HepG2 (cell line): ENCODE results near the gene YPEL3. TPM values are rescaled to one million over a fixed set of nuclear protein-coding genes. Genes with fewer than 3 reads are reported as not detected.

Experiments used
- ATRX ChIP-seq: sonication (generic); formaldehyde crosslinking; IDR thresholded peaks from 2 replicates; pipeline ENCODE4 v1.4.0; 2020; ENCODE audit warnings: missing genetic modification reagents, borderline replicate concordance
- CREM ChIP-seq, 2 experiments: sonication (generic) in 1 of 2; formaldehyde crosslinking in 1 of 2; IDR thresholded peaks; 2 replicates each; pipeline versions ENCODE4 v1.4.0 to v1.6.1; 2016 to 2020; ENCODE audit warnings: antibody characterized with exemption in 1 of 2, mild to moderate bottlenecking in 1 of 2, missing genetic modification reagents in 1 of 2
- KDM5B ChIP-seq: sonication (generic); formaldehyde crosslinking; IDR thresholded peaks from 2 replicates; pipeline ENCODE4 v1.4.0; 2020; ENCODE audit warnings: missing genetic modification reagents, mild to moderate bottlenecking, borderline replicate concordance
- KDM6A ChIP-seq: IDR thresholded peaks from 2 replicates; pipeline ENCODE4 v1.6.1; 2016; ENCODE audit warnings: low read depth
- MTA1 ChIP-seq: sonication (generic); formaldehyde crosslinking; IDR thresholded peaks from 2 replicates; pipeline ENCODE4 v1.4.0; 2020; ENCODE audit warnings: missing genetic modification reagents, mild to moderate bottlenecking, borderline replicate concordance
- SMYD3 ChIP-seq: sonication (generic); formaldehyde crosslinking; IDR thresholded peaks from 2 replicates; pipeline ENCODE4 v1.8.1; 2023; ENCODE audit warnings: mild to moderate bottlenecking, missing genetic modification reagents
- SOX13 ChIP-seq, 3 experiments: fragments of 450-650 bp in 1 of 3; sonication (generic) in 1 of 3; formaldehyde crosslinking in 1 of 3; IDR thresholded peaks in 2 of 3; conservative IDR thresholded peaks in 1 of 3; 2 replicates each; pipeline versions ENCODE4 v1.5.0 to v1.6.1; 2016 to 2020; ENCODE audit warnings: antibody characterized with exemption in 1 of 3, mild to moderate bottlenecking in 1 of 3, missing compliant biosample characterization in 1 of 3, missing genetic modification reagents in 1 of 3, moderate library complexity in 1 of 3
- ZFAT ChIP-seq: sonication (generic); formaldehyde crosslinking; conservative IDR thresholded peaks from 2 replicates; pipeline ENCODE4 v1.8.1; 2023; ENCODE audit warnings: missing genetic modification reagents, inconsistent platforms
- ZNF274 ChIP-seq: sonication (generic); formaldehyde crosslinking; IDR thresholded peaks from 2 replicates; pipeline ENCODE4 v1.5.1; 2020; ENCODE audit warnings: mild to moderate bottlenecking, missing genetic modification reagents
- ZNF354B ChIP-seq: sonication (generic); formaldehyde crosslinking; IDR thresholded peaks from 2 replicates; pipeline ENCODE4 v1.8.0; 2022; ENCODE audit warnings: mild to moderate bottlenecking, missing genetic modification reagents
- ZNF501 ChIP-seq: sonication (generic); formaldehyde crosslinking; IDR thresholded peaks from 2 replicates; pipeline ENCODE4 v1.5.1; 2020; ENCODE audit warnings: mild to moderate bottlenecking, moderate library complexity, missing genetic modification reagents
- polyA plus RNA-seq, 8 experiments: library from polyadenylated mRNA; depleted of rRNA in 3 of 8; stranded (reverse) in 7 of 8; unstranded in 1 of 8; fragments of >200 nt; fragmentation: Illumina TruSeq in 4 of 8; extraction: Trizol in 4 of 8; gene quantifications; 2 replicates each; pipeline versions ENCODE4 v1.2.1 to v1.2.3, GENCODE V29; 2011 to 2016; ENCODE audit warnings: low read depth in 4 of 8, missing spikeins in 1 of 8, mixed read lengths in 1 of 8; ENCODE audit not compliant: insufficient read depth in 1 of 8
- total RNA-seq, 5 experiments: library from RNA; depleted of rRNA; stranded (reverse); fragments of >200 nt; fragmentation: Illumina TruSeq; extraction: Trizol; gene quantifications; 2 replicates each; pipeline ENCODE4 v1.2.3, GENCODE V29; 2016; ENCODE audit warnings: low read depth in 1 of 5
- TF ChIP-seq, protein P1 (sequence below): sonication (generic); formaldehyde crosslinking; IDR thresholded peaks from 2 replicates; pipeline ENCODE4 v1.5.0; 2020; ENCODE audit warnings: missing genetic modification reagents
- TF ChIP-seq, protein P2 (sequence below): sonication (generic); formaldehyde crosslinking; conservative IDR thresholded peaks from 2 replicates; pipeline ENCODE4 v1.4.0; 2020; ENCODE audit warnings: missing genetic modification reagents
- TF ChIP-seq, protein P3 (sequence below): sonication (generic); formaldehyde crosslinking; IDR thresholded peaks from 2 replicates; pipeline ENCODE4 v1.4.0; 2020; ENCODE audit warnings: missing genetic modification reagents
- TF ChIP-seq, protein P4 (sequence below): sonication (generic); formaldehyde crosslinking; IDR thresholded peaks from 2 replicates; pipeline ENCODE4 v1.9.0; 2021; ENCODE audit warnings: mild to moderate bottlenecking, missing genetic modification reagents

YPEL3 gene
- total and polyA plus RNA-seq, 2 of the 13 experiments (the other 11 are each of a cell fraction or from before 2014, with no cell fraction given) = 5.4 to 47.0 TPM

DNA sequence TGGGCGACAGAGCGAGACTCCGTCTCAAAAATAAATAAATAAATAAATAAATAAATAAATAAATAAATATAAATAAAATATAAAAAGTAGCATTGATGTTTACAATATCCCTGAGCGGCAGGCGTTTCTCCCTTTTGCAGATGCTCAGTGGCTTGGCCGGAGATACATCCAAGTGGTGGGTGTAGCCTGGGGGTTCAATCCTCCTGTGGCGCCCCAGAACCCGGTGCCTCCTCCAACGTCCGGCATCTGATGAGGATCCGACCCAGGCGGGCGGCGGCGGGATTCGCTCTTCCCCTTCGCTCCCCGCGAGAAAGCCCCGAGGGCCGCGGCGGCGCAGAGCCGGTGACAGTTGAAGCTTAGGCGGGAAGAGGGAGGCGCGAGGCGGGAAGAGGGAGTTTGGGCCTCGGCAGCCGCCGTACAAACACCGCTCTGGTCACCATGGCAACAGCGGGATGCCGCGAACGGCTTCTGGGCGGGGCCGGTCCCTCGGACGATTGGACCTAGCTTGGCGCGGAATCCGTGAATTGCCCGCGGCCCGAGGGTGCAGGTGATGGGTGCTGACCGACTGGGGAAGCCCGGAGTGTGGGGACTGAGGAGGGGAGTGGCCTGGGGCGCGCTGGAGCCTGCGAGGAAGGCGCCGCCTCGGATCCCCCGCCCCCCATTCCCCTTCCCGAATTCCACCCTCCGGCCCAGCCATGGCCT lies 43.2 kb downstream of the YPEL3 start (continued):
- TF ChIP-seq, protein P1, sequence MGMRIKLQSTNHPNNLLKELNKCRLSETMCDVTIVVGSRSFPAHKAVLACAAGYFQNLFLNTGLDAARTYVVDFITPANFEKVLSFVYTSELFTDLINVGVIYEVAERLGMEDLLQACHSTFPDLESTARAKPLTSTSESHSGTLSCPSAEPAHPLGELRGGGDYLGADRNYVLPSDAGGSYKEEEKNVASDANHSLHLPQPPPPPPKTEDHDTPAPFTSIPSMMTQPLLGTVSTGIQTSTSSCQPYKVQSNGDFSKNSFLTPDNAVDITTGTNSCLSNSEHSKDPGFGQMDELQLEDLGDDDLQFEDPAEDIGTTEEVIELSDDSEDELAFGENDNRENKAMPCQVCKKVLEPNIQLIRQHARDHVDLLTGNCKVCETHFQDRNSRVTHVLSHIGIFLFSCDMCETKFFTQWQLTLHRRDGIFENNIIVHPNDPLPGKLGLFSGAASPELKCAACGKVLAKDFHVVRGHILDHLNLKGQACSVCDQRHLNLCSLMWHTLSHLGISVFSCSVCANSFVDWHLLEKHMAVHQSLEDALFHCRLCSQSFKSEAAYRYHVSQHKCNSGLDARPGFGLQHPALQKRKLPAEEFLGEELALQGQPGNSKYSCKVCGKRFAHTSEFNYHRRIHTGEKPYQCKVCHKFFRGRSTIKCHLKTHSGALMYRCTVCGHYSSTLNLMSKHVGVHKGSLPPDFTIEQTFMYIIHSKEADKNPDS (CRISPR knock-in tag) = peak; percentile 91; the same call in 1 of the 2 replicates
- TF ChIP-seq, protein P2, sequence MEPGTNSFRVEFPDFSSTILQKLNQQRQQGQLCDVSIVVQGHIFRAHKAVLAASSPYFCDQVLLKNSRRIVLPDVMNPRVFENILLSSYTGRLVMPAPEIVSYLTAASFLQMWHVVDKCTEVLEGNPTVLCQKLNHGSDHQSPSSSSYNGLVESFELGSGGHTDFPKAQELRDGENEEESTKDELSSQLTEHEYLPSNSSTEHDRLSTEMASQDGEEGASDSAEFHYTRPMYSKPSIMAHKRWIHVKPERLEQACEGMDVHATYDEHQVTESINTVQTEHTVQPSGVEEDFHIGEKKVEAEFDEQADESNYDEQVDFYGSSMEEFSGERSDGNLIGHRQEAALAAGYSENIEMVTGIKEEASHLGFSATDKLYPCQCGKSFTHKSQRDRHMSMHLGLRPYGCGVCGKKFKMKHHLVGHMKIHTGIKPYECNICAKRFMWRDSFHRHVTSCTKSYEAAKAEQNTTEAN = peak; percentile 81
- TF ChIP-seq SMYD3 (CRISPR knock-in tag) (peak; percentile 96), ZNF274 (CRISPR knock-in tag) (peak; percentile 98), ZNF501 (peak; percentile 85; the same call in 1 of the 2 replicates), ATRX (no peak), ZFAT (CRISPR knock-in tag) (no peak), CREM (IDR thresholded peaks at IDR 0.05) (no peak), CREM (CRISPR knock-in tag; IDR thresholded peaks at IDR 0.05) (no peak), MTA1 (peak; percentile 33; the same call in 1 of the 2 replicates), ZNF354B (0 out of 2 replicates have a peak, but pooled peaks have one; percentile 81), SOX13 (IDR thresholded peaks at IDR 0.05) (no peak), SOX13 (CRISPR knock-in tag; conservative IDR thresholded peaks at IDR 0.05 in 1 of 2, IDR thresholded peaks at IDR 0.05 in 1 of 2) (peak in 1 of 2 experiments; percentile 71; a peak in 2 of 4 replicates), KDM5B (CRISPR knock-in tag) (peak; percentile 98; the same call in 1 of the 2 replicates), KDM6A (CRISPR knock-in tag) (peak; percentile 23; the same call in 1 of the 2 replicates)
- TF ChIP-seq, protein P3, sequence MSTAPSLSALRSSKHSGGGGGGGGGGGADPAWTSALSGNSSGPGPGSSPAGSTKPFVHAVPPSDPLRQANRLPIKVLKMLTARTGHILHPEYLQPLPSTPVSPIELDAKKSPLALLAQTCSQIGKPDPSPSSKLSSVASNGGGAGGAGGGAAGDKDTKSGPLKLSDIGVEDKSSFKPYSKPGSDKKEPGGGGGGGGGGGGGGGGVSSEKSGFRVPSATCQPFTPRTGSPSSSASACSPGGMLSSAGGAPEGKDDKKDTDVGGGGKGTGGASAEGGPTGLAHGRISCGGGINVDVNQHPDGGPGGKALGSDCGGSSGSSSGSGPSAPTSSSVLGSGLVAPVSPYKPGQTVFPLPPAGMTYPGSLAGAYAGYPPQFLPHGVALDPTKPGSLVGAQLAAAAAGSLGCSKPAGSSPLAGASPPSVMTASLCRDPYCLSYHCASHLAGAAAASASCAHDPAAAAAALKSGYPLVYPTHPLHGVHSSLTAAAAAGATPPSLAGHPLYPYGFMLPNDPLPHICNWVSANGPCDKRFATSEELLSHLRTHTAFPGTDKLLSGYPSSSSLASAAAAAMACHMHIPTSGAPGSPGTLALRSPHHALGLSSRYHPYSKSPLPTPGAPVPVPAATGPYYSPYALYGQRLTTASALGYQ (CRISPR knock-in tag) = 0 out of 2 replicates have a peak, but pooled peaks have one; percentile 63
- TF ChIP-seq, protein P4, sequence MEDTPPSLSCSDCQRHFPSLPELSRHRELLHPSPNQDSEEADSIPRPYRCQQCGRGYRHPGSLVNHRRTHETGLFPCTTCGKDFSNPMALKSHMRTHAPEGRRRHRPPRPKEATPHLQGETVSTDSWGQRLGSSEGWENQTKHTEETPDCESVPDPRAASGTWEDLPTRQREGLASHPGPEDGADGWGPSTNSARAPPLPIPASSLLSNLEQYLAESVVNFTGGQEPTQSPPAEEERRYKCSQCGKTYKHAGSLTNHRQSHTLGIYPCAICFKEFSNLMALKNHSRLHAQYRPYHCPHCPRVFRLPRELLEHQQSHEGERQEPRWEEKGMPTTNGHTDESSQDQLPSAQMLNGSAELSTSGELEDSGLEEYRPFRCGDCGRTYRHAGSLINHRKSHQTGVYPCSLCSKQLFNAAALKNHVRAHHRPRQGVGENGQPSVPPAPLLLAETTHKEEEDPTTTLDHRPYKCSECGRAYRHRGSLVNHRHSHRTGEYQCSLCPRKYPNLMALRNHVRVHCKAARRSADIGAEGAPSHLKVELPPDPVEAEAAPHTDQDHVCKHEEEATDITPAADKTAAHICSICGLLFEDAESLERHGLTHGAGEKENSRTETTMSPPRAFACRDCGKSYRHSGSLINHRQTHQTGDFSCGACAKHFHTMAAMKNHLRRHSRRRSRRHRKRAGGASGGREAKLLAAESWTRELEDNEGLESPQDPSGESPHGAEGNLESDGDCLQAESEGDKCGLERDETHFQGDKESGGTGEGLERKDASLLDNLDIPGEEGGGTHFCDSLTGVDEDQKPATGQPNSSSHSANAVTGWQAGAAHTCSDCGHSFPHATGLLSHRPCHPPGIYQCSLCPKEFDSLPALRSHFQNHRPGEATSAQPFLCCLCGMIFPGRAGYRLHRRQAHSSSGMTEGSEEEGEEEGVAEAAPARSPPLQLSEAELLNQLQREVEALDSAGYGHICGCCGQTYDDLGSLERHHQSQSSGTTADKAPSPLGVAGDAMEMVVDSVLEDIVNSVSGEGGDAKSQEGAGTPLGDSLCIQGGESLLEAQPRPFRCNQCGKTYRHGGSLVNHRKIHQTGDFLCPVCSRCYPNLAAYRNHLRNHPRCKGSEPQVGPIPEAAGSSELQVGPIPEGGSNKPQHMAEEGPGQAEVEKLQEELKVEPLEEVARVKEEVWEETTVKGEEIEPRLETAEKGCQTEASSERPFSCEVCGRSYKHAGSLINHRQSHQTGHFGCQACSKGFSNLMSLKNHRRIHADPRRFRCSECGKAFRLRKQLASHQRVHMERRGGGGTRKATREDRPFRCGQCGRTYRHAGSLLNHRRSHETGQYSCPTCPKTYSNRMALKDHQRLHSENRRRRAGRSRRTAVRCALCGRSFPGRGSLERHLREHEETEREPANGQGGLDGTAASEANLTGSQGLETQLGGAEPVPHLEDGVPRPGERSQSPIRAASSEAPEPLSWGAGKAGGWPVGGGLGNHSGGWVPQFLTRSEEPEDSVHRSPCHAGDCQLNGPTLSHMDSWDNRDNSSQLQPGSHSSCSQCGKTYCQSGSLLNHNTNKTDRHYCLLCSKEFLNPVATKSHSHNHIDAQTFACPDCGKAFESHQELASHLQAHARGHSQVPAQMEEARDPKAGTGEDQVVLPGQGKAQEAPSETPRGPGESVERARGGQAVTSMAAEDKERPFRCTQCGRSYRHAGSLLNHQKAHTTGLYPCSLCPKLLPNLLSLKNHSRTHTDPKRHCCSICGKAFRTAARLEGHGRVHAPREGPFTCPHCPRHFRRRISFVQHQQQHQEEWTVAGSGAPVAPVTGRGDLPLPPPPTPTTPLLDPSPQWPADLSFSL (CRISPR knock-in tag) = peak; percentile 64; the same call in 1 of the 2 replicates
